DOHH2 (cell line): ENCODE data around the gene ACSM3.
"Not testable (repeated sequence)": the region's sequence is repeated elsewhere in the genome, so short reads cannot be mapped to it uniquely, and the experiment has no call there.

ENCODE experiments used
- H3F3A ChIP-seq: fragments of 200-600 bp; sonication (generic), shearing (Covaris generic); 2 replicates; pipeline ENCODE4 v1.6.0; 2016; ENCODE audit warnings: antibody characterized with exemption, mild to moderate bottlenecking; ENCODE audit not compliant: control insufficient read depth, insufficient read depth
- H3K27ac ChIP-seq: fragments of 200-600 bp; sonication (generic); 2 replicates; pipeline ENCODE4 v1.5.1; 2014; ENCODE audit warnings: low read depth, mild to moderate bottlenecking, low read length, moderate library complexity
- H3K27me3 ChIP-seq: fragments of 200-600 bp; sonication (generic); 2 replicates; pipeline ENCODE4 v1.6.1; 2014; ENCODE audit warnings: mild to moderate bottlenecking, low read length, mixed read lengths; ENCODE audit not compliant: control insufficient read depth
- H3K36me3 ChIP-seq: fragments of 200-600 bp; sonication (generic); 2 replicates; pipeline ENCODE4 v1.6.1; 2014; ENCODE audit warnings: mild to moderate bottlenecking, low read length, moderate library complexity, mixed read lengths; ENCODE audit not compliant: control insufficient read depth
- H3K4me1 ChIP-seq: fragments of 200-600 bp; sonication (generic); 2 replicates; pipeline ENCODE4 v1.6.1; 2014; ENCODE audit warnings: mild to moderate bottlenecking, low read length, mixed read lengths; ENCODE audit not compliant: control insufficient read depth
- H3K4me2 ChIP-seq: fragments of 200-600 bp; sonication (generic); 2 replicates; pipeline ENCODE4 v1.6.0; 2014; ENCODE audit warnings: mild to moderate bottlenecking, low read length, moderate library complexity
- H3K4me3 ChIP-seq: fragments of 200-600 bp; sonication (generic); 2 replicates; pipeline ENCODE4 v1.5.1; 2014; ENCODE audit warnings: mild to moderate bottlenecking, low read length, mixed read lengths
- H3K79me2 ChIP-seq: fragments of 200-600 bp; sonication (generic); 2 replicates; pipeline ENCODE4 v1.6.1; 2014; ENCODE audit warnings: mild to moderate bottlenecking, low read length, mixed read lengths; ENCODE audit not compliant: control insufficient read depth
- H3K9me2 ChIP-seq: fragments of 200-600 bp; sonication (generic); replicated peaks from 2 replicates; pipeline ENCODE4 v1.6.1; 2014; ENCODE audit warnings: mild to moderate bottlenecking, low read length, mixed read lengths; ENCODE audit not compliant: control insufficient read depth
- H3K9me3 ChIP-seq: fragments of 200-600 bp; sonication (generic); 2 replicates; pipeline ENCODE4 v1.6.1; 2014; ENCODE audit warnings: antibody characterized with exemption, low read length, mixed read lengths; ENCODE audit not compliant: control insufficient read depth, insufficient read depth
- H4K20me1 ChIP-seq: fragments of 200-600 bp; sonication (generic); 2 replicates; pipeline ENCODE4 v1.6.0; 2014; ENCODE audit warnings: low read depth, mild to moderate bottlenecking, antibody characterized with exemption, low read length, moderate library complexity; ENCODE audit not compliant: control insufficient read depth, insufficient read depth
- CTCF ChIP-seq: fragments of 200-600 bp; sonication (generic); IDR thresholded peaks from one replicate; pipeline ENCODE4 v1.5.1; 2014; ENCODE audit warnings: antibody characterized with exemption, mild to moderate bottlenecking, low read depth, low read length; ENCODE audit not compliant: poor library complexity, severe bottlenecking
- EZH2phosphoT487 ChIP-seq: fragments of 200-600 bp; sonication (generic); IDR thresholded peaks from 2 replicates; pipeline ENCODE4 v1.6.1; 2017; ENCODE audit warnings: borderline replicate concordance, mild to moderate bottlenecking, antibody characterized with exemption, low read length, moderate library complexity, mixed read lengths

The ACSM3 gene

GRCh38 chr16:20750558-20750957 is 13.3 kb upstream of the ACSM3 start:
- Histone ChIP-seq H3F3A (no peaks in the 10 kb centered on the region), H3K4me3 (no peak overlapping the region), H3K79me2 (no peaks in the 10 kb centered on the region), H3K4me2 (no peak overlapping the region), H4K20me1 (no peaks in the 10 kb centered on the region), H3K27ac (no peak overlapping the region), H3K27me3 (peaks cover 4% of the 10 kb centered on the region), H3K9me2 (no peaks in the 10 kb centered on the region), H3K9me3 (peaks cover 9% of the 10 kb centered on the region), H3K4me1 (no peaks in the 10 kb centered on the region), H3K36me3 (no peaks in the 10 kb centered on the region)
- TF ChIP-seq EZH2phosphoT487 (no peak), CTCF (no peak)

GRCh38 chr16:20753727-20754126 is 10.1 kb upstream of the ACSM3 start:
- Histone ChIP-seq H3F3A (no peaks in the 10 kb centered on the region), H3K9me2 (no peaks in the 10 kb centered on the region), H3K36me3 (no peaks in the 10 kb centered on the region), H3K9me3 (no peaks in the 10 kb centered on the region), H3K4me3 (no peak overlapping the region), H3K27ac (no peak overlapping the region), H3K27me3 (peaks cover 4% of the 10 kb centered on the region), H3K79me2 (no peaks in the 10 kb centered on the region), H4K20me1 (no peaks in the 10 kb centered on the region), H3K4me2 (no peak overlapping the region), H3K4me1 (no peaks in the 10 kb centered on the region)
- no peak for TF ChIP-seq CTCF
- no peak for TF ChIP-seq EZH2phosphoT487

GRCh38 chr16:20755238-20755637 is 8.6 kb upstream of the ACSM3 start:
- H3K36me3 ChIP-seq, result no peaks in the 10 kb centered on the region
- H3K4me1 ChIP-seq, result no peaks in the 10 kb centered on the region
- no peaks in the 10 kb centered on the region for H3F3A ChIP-seq
- H3K9me2 ChIP-seq, result no peaks in the 10 kb centered on the region
- H3K27ac ChIP-seq, result no peak overlapping the region
- no peaks in the 10 kb centered on the region for H3K79me2 ChIP-seq
- no peaks in the 10 kb centered on the region for H3K9me3 ChIP-seq
- no peak overlapping the region for H3K4me3 ChIP-seq
- no peak overlapping the region for H3K4me2 ChIP-seq
- no peaks in the 10 kb centered on the region for H4K20me1 ChIP-seq
- peaks cover 4% of the 10 kb centered on the region for H3K27me3 ChIP-seq
- TF ChIP-seq CTCF (no peak), EZH2phosphoT487 (no peak)

GRCh38 chr16:20755799-20756198 is 8.0 kb upstream of the ACSM3 start:
- H3K4me3 ChIP-seq, H3K4me1 ChIP-seq, H3K4me2 ChIP-seq, H3K36me3 ChIP-seq, H3K79me2 ChIP-seq, H4K20me1 ChIP-seq, H3K9me2 ChIP-seq, H3K27ac ChIP-seq, H3K27me3 ChIP-seq, H3F3A ChIP-seq, H3K9me3 ChIP-seq: not testable (repeated sequence)
